HCT116 (cell line): Measurements from ENCODE around the gene ATRN. TPM values are rescaled to one million over a fixed set of nuclear protein-coding genes. Genes with fewer than 3 reads are reported as not detected.
A peak's percentile ranks its signal among the peaks of the same experiment; 100 is the strongest.

Experiments
- ATAC-seq: fragments of 200-7000 bp; cut with Tn5 transposase; 2 replicates; pipeline ENCODE4 v1.9.1; 2020; ENCODE audit warnings: mild to moderate bottlenecking, moderate library complexity
- BruUV-seq: library from RNA; stranded (reverse); fragments of 400-500 nt; replicated peaks from 2 replicates; lab custom pipeline; 2021; lab: Mats Ljungman, UMichigan
- CTCF ChIA-PET: fragments of 300-600 bp; sonication (Branson Sonifier 250); formaldehyde crosslinking; loops from one replicate; lab custom pipeline; 2021; ENCODE audit warnings: antibody characterized with exemption; lab: Charles Lee
- POLR2A ChIA-PET: fragments of 300-600, 350-600 bp; sonication (Branson Sonifier 250); formaldehyde crosslinking; loops from one replicate; lab custom pipeline; 2021; ENCODE audit warnings: antibody characterized with exemption; lab: Charles Lee
- RAD21 ChIA-PET, 2 experiments: fragments of 300-600 bp; sonication (Branson Sonifier 250); formaldehyde crosslinking; loops; one replicate each; lab custom pipeline; 2023; ENCODE audit warnings: low total read pairs in 2 of 2; ENCODE audit not compliant: uncharacterized antibody in 2 of 2, unreplicated experiment in 2 of 2, low non-redundant PET in 1 of 2; lab: Charles Lee
- DNase-seq: peaks from one replicate; pipeline ENCODE4 v3.0.0-alpha.2; 2010; ENCODE audit warnings: low read depth, low spot score
- H2AFZ ChIP-seq: fragments of 200-600 bp; shearing (Covaris generic), sonication (generic); 2 replicates; pipeline ENCODE4 v1.6.1; 2017; ENCODE audit warnings: low read depth, mixed run types, mixed read lengths, antibody characterized with exemption, low read length; ENCODE audit not compliant: poor library complexity, severe bottlenecking
- H3K27ac ChIP-seq: 2 replicates; pipeline ENCODE4 v1.5.1; 2012; ENCODE audit warnings: low read depth, low read length
- H3K27me3 ChIP-seq: fragments of 200-600 bp; sonication (generic); 2 replicates; pipeline ENCODE4 v1.6.1; 2016; ENCODE audit warnings: mixed run types, low read length, mixed read lengths; ENCODE audit not compliant: insufficient read depth
- H3K36me3 ChIP-seq, 2 experiments: fragments of 200-500 bp in 1 of 2; fragments of 200-600 bp in 1 of 2; sonication (Bioruptor generic) in 1 of 2; sonication (generic) in 1 of 2; 2 replicates each; pipeline versions ENCODE4 v1.5.1 to v1.6.1; 2014 to 2016; ENCODE audit warnings: low read length in 2 of 2, inconsistent platforms in 1 of 2, mixed read lengths in 1 of 2, mixed run types in 1 of 2; ENCODE audit not compliant: insufficient read depth in 2 of 2, control insufficient read depth in 1 of 2
- H3K4me1 ChIP-seq, 2 experiments: fragments of 200-600 bp in 1 of 2; sonication (generic) in 1 of 2; 2 replicates each; pipeline versions ENCODE4 v1.5.1 to v1.6.1; 2012 to 2017; ENCODE audit warnings: low read length in 2 of 2, inconsistent platforms in 1 of 2, mild to moderate bottlenecking in 1 of 2, mixed read lengths in 1 of 2, mixed run types in 1 of 2, moderate library complexity in 1 of 2; ENCODE audit not compliant: insufficient read depth in 2 of 2, control insufficient read depth in 1 of 2
- H3K4me2 ChIP-seq: fragments of 200-600 bp; sonication (generic); 2 replicates; pipeline ENCODE4 v1.6.1; 2017; ENCODE audit warnings: mixed run types, low read length, mixed read lengths
- H3K4me3 ChIP-seq, 2 experiments: fragments of 200-600 bp in 1 of 2; sonication (generic) in 1 of 2; replicated peaks in 1 of 2; 2 replicates each; pipeline ENCODE4 v1.5.1; 2011 to 2016; ENCODE audit warnings: low read length in 2 of 2, control low read depth in 1 of 2, low read depth in 1 of 2, mild to moderate bottlenecking in 1 of 2, mixed read lengths in 1 of 2, mixed run types in 1 of 2
- H3K79me2 ChIP-seq: fragments of 200-600 bp; sonication (generic); 2 replicates; pipeline ENCODE4 v1.6.1; 2017; ENCODE audit warnings: mild to moderate bottlenecking, mixed run types, low read length, moderate library complexity, mixed read lengths; ENCODE audit not compliant: insufficient read depth
- H3K9ac ChIP-seq: fragments of 200-600 bp; sonication (generic); 2 replicates; pipeline ENCODE4 v1.6.1; 2016; ENCODE audit warnings: low read length, mixed read lengths
- H3K9me2 ChIP-seq: fragments of 200-600 bp; sonication (generic), shearing (Covaris generic); 2 replicates; pipeline ENCODE4 v1.6.1; 2017; ENCODE audit warnings: mixed run types, mild to moderate bottlenecking, moderate library complexity; ENCODE audit not compliant: insufficient read depth
- H3K9me3 ChIP-seq, 2 experiments: fragments of 200-500 bp in 1 of 2; fragments of 200-600 bp in 1 of 2; sonication (Bioruptor generic) in 1 of 2; sonication (generic) in 1 of 2; 2 replicates each; pipeline ENCODE4 v1.6.1; 2014 to 2017; ENCODE audit warnings: low read length in 2 of 2, mixed read lengths in 2 of 2, inconsistent platforms in 1 of 2, low read depth in 1 of 2, mild to moderate bottlenecking in 1 of 2, mixed run types in 1 of 2, moderate library complexity in 1 of 2; ENCODE audit not compliant: control insufficient read depth in 1 of 2, insufficient read depth in 1 of 2
- H4K20me1 ChIP-seq: fragments of 200-600 bp; sonication (generic), shearing (Covaris generic); 2 replicates; pipeline ENCODE4 v1.6.1; 2017; ENCODE audit warnings: mixed run types, mild to moderate bottlenecking, moderate library complexity; ENCODE audit not compliant: insufficient read depth
- CTCF ChIP-seq, 3 experiments: fragments of 200-600 bp in 1 of 3; sonication (generic) in 1 of 3; IDR thresholded peaks in 2 of 3; conservative IDR thresholded peaks in 1 of 3; 2 replicates each; pipeline ENCODE4 v1.5.1; 2012 to 2017; ENCODE audit warnings: low read depth in 2 of 3, low read length in 2 of 3, antibody characterized with exemption in 1 of 3, borderline replicate concordance in 1 of 3, control low read depth in 1 of 3, mild to moderate bottlenecking in 1 of 3, mixed read lengths in 1 of 3, mixed run types in 1 of 3, moderate library complexity in 1 of 3; ENCODE audit not compliant: insufficient read depth in 1 of 3
- EGR1 ChIP-seq: IDR thresholded peaks from 2 replicates; pipeline ENCODE4 v1.6.1; 2012; ENCODE audit warnings: low read depth
- EZH2phosphoT487 ChIP-seq: fragments of 200-600 bp; IDR thresholded peaks from 2 replicates; pipeline ENCODE4 v1.6.1; 2018; ENCODE audit warnings: antibody characterized with exemption, borderline replicate concordance
- RAD21 ChIP-seq: IDR thresholded peaks from 2 replicates; pipeline ENCODE4 v1.6.1; 2012; ENCODE audit warnings: low read depth, mild to moderate bottlenecking
- REST ChIP-seq: IDR thresholded peaks from 2 replicates; pipeline ENCODE4 v1.6.1; 2012; ENCODE audit warnings: low read depth
- YY1 ChIP-seq: IDR thresholded peaks from 2 replicates; pipeline ENCODE4 v1.6.1; 2011; ENCODE audit warnings: low read length, low read depth, moderate library complexity, mild to moderate bottlenecking; ENCODE audit not compliant: insufficient replicate concordance; ENCODE audit errors: extremely low read depth
- intact Hi-C: fragments of 100-400 bp; cut with micrococcal nuclease; formaldehyde crosslinking; loops from 2 replicates; pipeline ENCODE4 v1.10.0; 2022
- total RNA-seq: library from RNA; stranded (reverse); gene quantifications from one replicate; pipeline ENCODE4 v1.2.1, GENCODE V29; 2021; ENCODE audit not compliant: unreplicated experiment

ATRN gene
- total RNA-seq, 1 experiment from 2014 or later, result 24.4 TPM

GRCh38 chr20:3470208-3470626, 601 bp upstream of the ATRN start:
- H3K4me3 ChIP-seq, result peak overlapping the region; percentile 77 to 95
- DNase-seq (no peak), ATAC-seq (no peak)
- H4K20me1 ChIP-seq, result no peaks in the 10 kb centered on the region
- no peaks in the 10 kb centered on the region for H3K9me2 ChIP-seq
- peak overlapping the region; percentile 79 for H3K9ac ChIP-seq
- BruUV-seq, result TSS peak; percentile 94
- peaks cover 35% of the 10 kb centered on the region for H3K79me2 ChIP-seq
- no peaks in the 10 kb centered on the region for H3K36me3 ChIP-seq
- no peaks in the 10 kb centered on the region for H3K9me3 ChIP-seq
- POLR2A ChIA-PET, result interaction anchor here (0.7 to 1.6 kb wide), 5 partner anchors 8 to 61 kb away, joined by 3 to 5 read pairs (median 4); no protein-coding TSS in a partner anchor
- H3K4me2 ChIP-seq, result peak overlapping the region; percentile 90
- H3K27me3 ChIP-seq, result peaks cover 7% of the 10 kb centered on the region; the same call in 1 of the 2 replicates
- TF ChIP-seq CTCF (IDR thresholded peaks at IDR 0.05 in 2 of 3, conservative IDR thresholded peaks at IDR 0.05 in 1 of 3; ENCODE audit: borderline replicate concordance in 1 of 3, insufficient read depth in 1 of 3, low read depth in 2 of 3, low read length in 2 of 3), result no peak
- intact Hi-C loops, result no loop called here
- peaks cover 11 to 21% of the 10 kb centered on the region in 2 experiments for H3K4me1 ChIP-seq
- RAD21 ChIA-PET, result interaction anchor here in 1 of 2 experiments (0.8 kb wide), 1 partner anchor 93 kb away, joined by 3 read pairs; no protein-coding TSS in a partner anchor
- CTCF ChIA-PET, result no interaction called here
- peak overlapping the region; percentile 84 for H2AFZ ChIP-seq
- peak overlapping the region; percentile 48; the same call in 1 of the 2 replicates for H3K27ac ChIP-seq

GRCh38 chr20:3471397-3472021, 691 bp downstream of the ATRN start:
- Histone ChIP-seq H2AFZ (no peak overlapping the region), H3K36me3 (no peaks in the 10 kb centered on the region), H3K27ac (peak overlapping the region; percentile 48; the same call in 1 of the 2 replicates), H3K4me3 (peak overlapping the region; percentile 77 to 95), H3K9me3 (no peaks in the 10 kb centered on the region), H4K20me1 (no peaks in the 10 kb centered on the region), H3K9me2 (no peaks in the 10 kb centered on the region), H3K9ac (peak overlapping the region; percentile 79), H3K27me3 (peaks cover 2% of the 10 kb centered on the region; the same call in 1 of the 2 replicates), H3K79me2 (peaks cover 47% of the 10 kb centered on the region), H3K4me1 (peaks cover 11 to 21% of the 10 kb centered on the region in 2 experiments), H3K4me2 (peak overlapping the region; percentile 90)
- ATAC-seq, result peak; percentile 55
- BruUV-seq, result no TSS peak
- POLR2A ChIA-PET, result no interaction called here
- CTCF ChIA-PET, result no interaction called here
- RAD21 ChIA-PET, result no interaction called here
- DNase-seq, result no peak
- intact Hi-C loops, result no loop called here
- TF ChIP-seq YY1 (no peak), EZH2phosphoT487 (no peak), RAD21 (no peak), REST (no peak), EGR1 (no peak), CTCF (IDR thresholded peaks at IDR 0.05 in 2 of 3, conservative IDR thresholded peaks at IDR 0.05 in 1 of 3; ENCODE audit: borderline replicate concordance in 1 of 3, insufficient read depth in 1 of 3, low read depth in 2 of 3, low read length in 2 of 3) (no peak)
